Transverse colon (tissue), 4 donors: ENCODE data around the gene USP13. TPM values are rescaled to one million over a fixed set of nuclear protein-coding genes. Genes with fewer than 3 reads are reported as not detected.

ENCODE experiments used
- DNase-seq: peaks from one replicate; pipeline ENCODE4 v3.0.0-alpha.2; 2019
- H3K27ac ChIP-seq, 4 donors: fragments of 200-600 bp; sonication (generic); 2 replicates each; pipeline ENCODE4 v1.5.1; 2016 to 2018; ENCODE audit warnings: inconsistent platforms in 4 of 4
- H3K27me3 ChIP-seq: fragments of 200-600 bp; sonication (generic); 2 replicates; pipeline ENCODE4 v1.5.1; 2017; ENCODE audit warnings: inconsistent platforms
- H3K36me3 ChIP-seq, 4 donors: fragments of 200-600 bp; sonication (generic); 2 replicates each; pipeline ENCODE4 v1.5.1; 2017 to 2019; ENCODE audit warnings: inconsistent platforms in 4 of 4
- H3K4me1 ChIP-seq, 4 donors: fragments of 200-600 bp; sonication (generic); 2 replicates each; pipeline ENCODE4 v1.5.1; 2017 to 2020; ENCODE audit warnings: inconsistent platforms in 4 of 4
- H3K4me3 ChIP-seq, 4 donors: fragments of 200-600 bp; sonication (generic); 1 replicate in 1 of 4; 2 replicates in 3 of 4; pipeline versions ENCODE4 v1.5.1 to v1.6.1; 2017 to 2019; ENCODE audit warnings: inconsistent platforms in 4 of 4
- H3K9me3 ChIP-seq, 2 donors: fragments of 200-600 bp; sonication (generic); 2 replicates each; pipeline ENCODE4 v1.5.1; 2017 to 2019; ENCODE audit warnings: inconsistent platforms in 2 of 2
- EP300 ChIP-seq: sonication (generic); formaldehyde crosslinking; IDR thresholded peaks from one replicate; pipeline ENCODE4 v1.6.1; 2017; ENCODE audit warnings: antibody characterized with exemption, low read depth
- POLR2A ChIP-seq: fragments of 450-650 bp; IDR thresholded peaks from one replicate; pipeline ENCODE4 v1.6.1; 2016; ENCODE audit warnings: antibody characterized with exemption, mild to moderate bottlenecking, moderate library complexity
- POLR2AphosphoS5 ChIP-seq, 3 donors: sonication (generic); formaldehyde crosslinking; IDR thresholded peaks; one replicate each; pipeline ENCODE4 v1.6.1; 2016; ENCODE audit warnings: antibody characterized with exemption in 3 of 3
- WGBS, 2 donors: methylation state at CpG; one replicate each; pipeline ENCODE4 v1.1.5; 2018; ENCODE audit warnings: low coverage in 1 of 2; 5-methylcytosine and 5-hydroxymethylcytosine counted together
- in situ Hi-C, 4 donors: fragments of 200-750 bp; cut with MboI; loops; one replicate each; pipeline versions ENCODE4 v1.15.0 to v1.15.1; 2017; ENCODE audit warnings: low sequenced_read_pairs in 3 of 4, low pct_ligation_motif_present in 1 of 4, low pct_unique_long_range_greater_than_20kb in 1 of 4
- intact Hi-C: fragments of 100-400 bp; cut with DNase I; formaldehyde crosslinking; loops from one replicate; pipeline ENCODE4 v1.15.1; 2023; ENCODE audit warnings: low total_unique reads
- total RNA-seq, 4 donors: library from RNA; depleted of rRNA; stranded (reverse); fragments of >200 nt; gene quantifications; one replicate each; pipeline ENCODE4 v1.1.0, GENCODE V29; 2016
- TF ChIP-seq, protein P1 (sequence below), 5 experiments: fragments of 200-600 bp in 3 of 5; fragments of 450-650 bp in 2 of 5; sonication (generic) in 3 of 5; IDR thresholded peaks; 1 replicate in 2 of 5; 2 replicates in 3 of 5; pipeline ENCODE4 v1.5.1; 2016 to 2017; ENCODE audit warnings: antibody characterized with exemption in 5 of 5, inconsistent platforms in 3 of 5, mild to moderate bottlenecking in 2 of 5, moderate library complexity in 1 of 5

Gene USP13
- total RNA-seq, 4 donors from 2014 or later = 2.0 to 3.7 (median 2.7) TPM

DNA sequence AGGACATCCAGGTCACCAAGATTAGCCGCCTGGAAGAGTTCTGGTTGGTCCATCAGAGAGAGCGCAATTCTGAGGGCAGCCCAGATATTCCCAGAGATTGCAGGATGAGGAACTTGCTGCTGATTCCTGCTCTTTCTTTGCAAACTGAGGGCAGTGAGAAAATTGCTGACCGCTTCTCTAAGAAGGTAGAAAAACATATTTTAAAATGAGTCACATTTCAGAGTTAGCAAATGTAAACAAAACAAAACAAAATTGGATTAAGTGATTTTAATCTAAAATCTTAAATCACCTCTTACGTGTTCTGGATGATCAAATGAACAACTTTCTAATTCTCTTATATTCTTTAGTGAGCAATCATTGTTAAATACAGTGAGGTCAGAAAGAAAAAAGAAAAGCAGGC is 149.0 kb downstream of the USP13 start:
- peaks cover 12% of the 10 kb centered on the region for H3K27me3 ChIP-seq
- no peak overlapping the region for H3K4me3 ChIP-seq
- 87% methylated on average over 4 of the region's 4 CpGs for WGBS, 2 donors
- H3K27ac ChIP-seq = no peak overlapping the region
- no peak for DNase-seq
- TF ChIP-seq EP300 (no peak), POLR2A (no peak), POLR2AphosphoS5 (IDR thresholded peaks at IDR 0.05) (no peak)
- TF ChIP-seq, protein P1, sequence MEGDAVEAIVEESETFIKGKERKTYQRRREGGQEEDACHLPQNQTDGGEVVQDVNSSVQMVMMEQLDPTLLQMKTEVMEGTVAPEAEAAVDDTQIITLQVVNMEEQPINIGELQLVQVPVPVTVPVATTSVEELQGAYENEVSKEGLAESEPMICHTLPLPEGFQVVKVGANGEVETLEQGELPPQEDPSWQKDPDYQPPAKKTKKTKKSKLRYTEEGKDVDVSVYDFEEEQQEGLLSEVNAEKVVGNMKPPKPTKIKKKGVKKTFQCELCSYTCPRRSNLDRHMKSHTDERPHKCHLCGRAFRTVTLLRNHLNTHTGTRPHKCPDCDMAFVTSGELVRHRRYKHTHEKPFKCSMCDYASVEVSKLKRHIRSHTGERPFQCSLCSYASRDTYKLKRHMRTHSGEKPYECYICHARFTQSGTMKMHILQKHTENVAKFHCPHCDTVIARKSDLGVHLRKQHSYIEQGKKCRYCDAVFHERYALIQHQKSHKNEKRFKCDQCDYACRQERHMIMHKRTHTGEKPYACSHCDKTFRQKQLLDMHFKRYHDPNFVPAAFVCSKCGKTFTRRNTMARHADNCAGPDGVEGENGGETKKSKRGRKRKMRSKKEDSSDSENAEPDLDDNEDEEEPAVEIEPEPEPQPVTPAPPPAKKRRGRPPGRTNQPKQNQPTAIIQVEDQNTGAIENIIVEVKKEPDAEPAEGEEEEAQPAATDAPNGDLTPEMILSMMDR (IDR thresholded peaks at IDR 0.05) = no peak
- H3K9me3 ChIP-seq = no peaks in the 10 kb centered on the region
- intact Hi-C loops = no loop called here
- H3K36me3 ChIP-seq = no peaks in the 10 kb centered on the region
- in situ Hi-C loops = no loop called here
- no peaks in the 10 kb centered on the region for H3K4me1 ChIP-seq

DNA sequence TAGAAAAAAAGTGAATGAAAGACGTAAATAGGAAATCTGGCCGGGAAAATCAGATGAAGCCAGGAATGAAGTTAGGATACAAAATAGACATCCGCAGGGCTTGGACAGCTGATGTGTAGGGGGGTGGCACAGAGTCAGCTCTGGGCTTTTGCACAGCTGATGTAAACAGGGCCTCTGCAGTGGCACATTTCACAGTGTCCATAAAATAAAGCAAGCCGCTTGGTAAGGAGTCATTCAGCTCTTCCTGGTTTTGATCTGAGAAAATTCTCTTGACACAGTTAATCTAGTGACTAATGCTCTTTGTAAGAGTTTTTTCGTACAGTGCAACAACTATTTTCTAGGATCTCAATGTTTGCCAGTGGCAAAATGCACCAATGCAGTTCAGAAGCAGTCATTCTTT is 153.3 kb downstream of the USP13 start:
- intact Hi-C loops = no loop called here
- H3K36me3 ChIP-seq = no peaks in the 10 kb centered on the region

DNA sequence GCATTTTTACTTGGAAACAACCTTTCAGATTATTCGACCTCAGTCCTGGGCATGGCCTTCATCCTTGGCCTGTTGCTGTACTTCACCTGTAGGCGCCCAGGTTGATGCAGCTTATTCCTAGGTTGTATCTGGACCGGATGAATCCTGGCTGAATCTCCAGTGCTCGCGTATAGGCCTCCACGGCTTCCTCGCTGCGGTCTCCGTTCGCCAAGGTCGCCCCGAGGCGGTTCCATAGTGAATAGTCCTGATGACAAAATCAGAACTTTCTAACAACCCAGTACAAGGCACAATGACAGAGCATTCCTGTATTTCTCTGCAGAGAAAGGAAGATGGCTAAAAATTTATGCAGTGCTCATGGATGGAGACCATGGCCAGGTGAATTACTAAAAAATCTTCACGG is 154.7 kb downstream of the USP13 start:
- in situ Hi-C loops (no loop called here), intact Hi-C loops (no loop called here)
- no peak overlapping the region for H3K27ac ChIP-seq
- WGBS, 2 donors = 98 to 100% methylated on average over 2 to 14 of the region's 14 CpGs
- no peak overlapping the region for H3K4me3 ChIP-seq
- no peaks in the 10 kb centered on the region for H3K36me3 ChIP-seq
- H3K27me3 ChIP-seq = peaks cover 6% of the 10 kb centered on the region
- H3K9me3 ChIP-seq = no peaks in the 10 kb centered on the region
- no peak for DNase-seq
- H3K4me1 ChIP-seq = no peaks in the 10 kb centered on the region
- TF ChIP-seq, protein P1 (IDR thresholded peaks at IDR 0.05) = no peak
- TF ChIP-seq POLR2A (no peak), POLR2AphosphoS5 (IDR thresholded peaks at IDR 0.05) (no peak), EP300 (no peak)

More for the DNA sequence above, 153.3 kb downstream of the USP13 start:
- 74 to 76% methylated on average over 5 of the region's 5 CpGs for WGBS, 2 donors
- DNase-seq = no peak
- TF ChIP-seq POLR2A = no peak
- no peak for TF ChIP-seq POLR2AphosphoS5 (IDR thresholded peaks at IDR 0.05)
- TF ChIP-seq, protein P1 (IDR thresholded peaks at IDR 0.05) = no peak
- TF ChIP-seq EP300 = no peak
- H3K27me3 ChIP-seq = peaks cover 6% of the 10 kb centered on the region
- H3K4me3 ChIP-seq = no peak overlapping the region
- in situ Hi-C loops = no loop called here
- no peaks in the 10 kb centered on the region for H3K9me3 ChIP-seq
- no peak overlapping the region for H3K27ac ChIP-seq
- H3K4me1 ChIP-seq = no peaks in the 10 kb centered on the region

DNA sequence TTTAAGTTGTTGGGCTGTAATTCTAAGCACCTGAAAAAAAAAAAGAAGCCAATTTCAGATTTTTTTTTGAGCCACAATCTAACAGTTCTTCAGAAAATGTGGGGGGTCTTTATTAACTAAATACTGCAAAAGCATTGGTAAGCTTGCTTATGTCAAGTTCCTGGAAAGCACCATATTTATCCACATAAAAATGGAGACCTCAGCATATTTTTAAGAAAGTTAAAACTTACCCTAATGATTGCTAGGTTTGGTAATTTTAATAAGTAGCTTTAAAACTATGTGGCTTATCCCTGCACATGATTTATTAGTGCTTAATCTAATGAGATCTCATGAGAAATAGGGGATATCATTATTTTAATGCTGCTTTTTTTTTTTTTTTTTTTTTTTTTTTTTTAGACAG is 156.8 kb downstream of the USP13 start:
- Histone ChIP-seq H3K27me3 (no peaks in the 10 kb centered on the region), H3K4me1 (no peaks in the 10 kb centered on the region), H3K36me3 (no peaks in the 10 kb centered on the region), H3K27ac (no peak overlapping the region), H3K4me3 (no peak overlapping the region), H3K9me3 (no peaks in the 10 kb centered on the region)
- intact Hi-C loops (no loop called here), in situ Hi-C loops (no loop called here)
- DNase-seq = no peak
- no peak for TF ChIP-seq POLR2AphosphoS5 (IDR thresholded peaks at IDR 0.05)
- no peak for TF ChIP-seq POLR2A

DNA sequence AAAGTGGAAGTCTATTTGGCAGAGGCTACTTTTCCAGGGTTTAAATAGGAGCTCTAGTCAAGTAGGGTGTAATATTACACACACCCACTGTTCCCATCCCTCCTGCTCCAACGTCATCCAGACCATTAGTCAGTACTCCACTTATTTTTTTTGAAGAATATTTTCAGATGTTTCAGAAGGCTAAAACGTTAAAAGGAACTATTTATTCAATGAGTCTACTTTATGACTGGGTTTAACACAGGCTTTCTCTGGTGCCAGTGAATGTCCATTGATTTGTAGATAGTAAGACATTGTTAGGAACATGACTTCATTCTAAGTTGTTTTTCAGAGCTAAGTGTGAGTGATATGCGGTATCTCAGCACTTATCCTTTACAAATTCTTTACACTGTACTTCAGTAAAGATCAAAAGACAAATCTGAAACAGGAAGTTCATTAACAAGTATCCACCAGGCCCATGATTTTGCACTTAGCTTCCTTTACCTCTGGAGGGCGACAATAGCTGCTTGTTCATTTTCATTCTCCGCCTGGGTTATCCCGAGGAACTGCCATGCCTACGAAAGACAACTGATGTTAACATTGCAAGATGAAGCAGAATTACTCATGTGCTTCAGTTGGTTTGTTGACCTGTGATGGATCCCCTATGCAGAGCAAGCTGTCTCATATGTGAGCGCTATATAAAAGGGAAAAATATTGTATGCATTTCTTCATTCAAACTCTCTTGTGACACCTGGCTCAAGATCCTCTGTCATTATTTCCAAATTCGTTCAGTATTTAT is 158.7 kb downstream of the USP13 start:
- in situ Hi-C loops = no loop called here
- intact Hi-C loops = no loop called here
- peak; percentile 12 for DNase-seq
- Histone ChIP-seq H3K9me3 (no peaks in the 10 kb centered on the region), H3K4me3 (no peak overlapping the region), H3K36me3 (no peaks in the 10 kb centered on the region), H3K27ac (no peak overlapping the region), H3K4me1 (no peaks in the 10 kb centered on the region), H3K27me3 (no peaks in the 10 kb centered on the region)
- 19 to 21% methylated on average over 8 to 9 of the region's 9 CpGs for WGBS, 2 donors
- TF ChIP-seq EP300 (no peak), POLR2AphosphoS5 (IDR thresholded peaks at IDR 0.05) (no peak), POLR2A (no peak)
- TF ChIP-seq, protein P1 (IDR thresholded peaks at IDR 0.05) = peak in 4 of 5 experiments; percentile 9 to 41 (median 34)
